NCI-H1105 treated with DMSO at 0.1 percent for 48 hours (cell line): Measurements from ENCODE around the gene KCNJ4.

Experiments used
- DNase-seq: peaks from one replicate; lab custom pipeline; 2025; lab: John Stamatoyannopoulos, UW

Gene KCNJ4

DNA sequence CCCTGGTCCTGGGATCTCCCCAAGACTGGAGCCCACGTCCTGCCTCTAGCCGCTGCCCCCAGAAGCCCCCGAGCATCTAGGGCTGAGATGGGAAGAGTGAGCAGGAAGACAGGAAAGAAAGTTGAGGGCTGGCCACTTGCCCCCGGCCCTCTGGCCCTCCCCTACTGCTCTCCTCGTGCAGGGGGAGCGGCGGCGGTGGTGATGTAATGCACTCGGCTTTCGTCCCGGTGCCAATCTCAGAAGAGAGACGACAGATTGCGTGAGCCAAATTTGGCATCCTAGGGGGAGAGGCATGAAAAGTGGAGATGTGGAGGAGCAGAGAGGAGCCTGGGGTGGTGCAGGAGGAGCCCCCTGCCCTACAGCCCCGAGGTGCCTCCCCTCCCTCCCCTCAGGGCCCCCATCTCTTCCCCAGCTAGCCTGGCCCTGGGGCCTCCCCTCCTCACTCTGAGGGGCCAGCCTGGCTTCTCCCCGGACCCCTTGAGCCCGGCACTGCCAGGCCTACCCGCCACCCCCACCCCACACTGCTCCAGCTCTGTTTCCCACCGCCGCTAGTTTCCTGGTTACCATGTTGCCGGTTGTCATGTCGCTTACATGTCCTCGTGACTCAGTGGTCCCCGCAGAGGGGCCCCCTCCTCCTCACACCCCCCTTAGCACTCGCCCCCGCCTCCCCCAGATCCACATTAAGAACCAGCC lies 2.5 kb downstream of the KCNJ4 start:
- DNase-seq = no peak

DNA sequence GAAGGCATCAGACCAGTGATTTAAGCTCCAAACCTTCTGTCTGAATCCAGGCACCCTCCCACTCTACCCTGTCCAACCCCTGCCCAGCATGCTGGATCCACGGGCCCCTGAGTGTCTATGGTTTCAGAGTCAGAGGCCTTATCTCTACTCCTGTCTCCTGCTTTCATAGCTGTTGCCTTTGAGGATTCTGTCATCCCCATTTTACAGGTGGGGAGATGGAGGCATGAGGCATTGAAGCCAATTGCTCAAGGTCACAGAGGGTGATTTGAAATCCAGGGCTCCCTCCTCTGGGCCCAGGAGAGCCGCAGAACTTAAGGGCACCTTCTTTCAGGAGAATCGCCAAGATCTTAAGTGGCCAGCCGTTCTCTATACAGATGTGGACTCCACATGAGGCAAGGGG lies 3.1 kb downstream of the KCNJ4 start:
- no peak for DNase-seq

- no peak for DNase-seq
Observed at GRCh38 chr22:38451404-38451803, 3.6 kb downstream of the KCNJ4 start.

- no peak for DNase-seq
Observed at GRCh38 chr22:38450234-38450797, 4.7 kb downstream of the KCNJ4 start.

GRCh38 chr22:38449776-38450175 lies 5.2 kb downstream of the KCNJ4 start:
- DNase-seq = no peak

- no peak for DNase-seq
Observed at GRCh38 chr22:38448945-38449745, 5.9 kb downstream of the KCNJ4 start.

- DNase-seq = no peak
Observed at GRCh38 chr22:38446018-38446601, 8.9 kb downstream of the KCNJ4 start.

GRCh38 chr22:38444783-38445182 lies 10.2 kb downstream of the KCNJ4 start:
- no peak for DNase-seq

- DNase-seq = no peak
Observed at GRCh38 chr22:38443628-38444521, 11.1 kb downstream of the KCNJ4 start.

DNA sequence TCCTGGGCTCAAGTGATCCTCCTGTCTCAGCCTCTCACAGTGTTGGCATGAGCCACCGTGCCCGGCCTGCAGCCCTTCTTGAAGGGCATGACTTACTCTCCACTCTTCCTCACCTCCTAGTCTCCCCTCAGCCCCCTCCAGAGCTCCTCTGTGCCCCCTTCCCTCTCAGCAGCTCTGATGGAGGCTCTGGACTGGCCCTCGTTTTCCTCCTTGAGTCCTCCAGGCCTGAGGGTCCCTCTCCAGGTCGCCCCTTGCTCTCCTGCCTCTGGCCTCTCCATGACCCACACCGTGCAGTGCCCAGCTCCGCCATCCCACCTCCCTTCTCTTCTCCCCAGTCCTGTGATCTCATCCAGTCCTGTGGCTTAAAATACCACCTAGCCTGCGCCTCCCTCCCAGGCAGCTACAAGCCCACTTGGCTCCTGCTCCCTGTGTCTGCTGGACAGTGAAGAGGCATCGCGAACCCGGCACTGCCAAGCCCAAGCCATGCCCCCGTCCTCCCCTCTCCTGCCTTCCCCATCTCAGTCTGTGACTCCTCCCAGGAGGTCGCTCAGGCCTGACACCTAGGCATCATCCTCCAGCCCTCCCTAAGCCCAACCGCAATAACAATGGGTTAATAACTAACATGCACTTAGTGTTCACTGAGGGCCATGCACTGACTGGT lies 11.9 kb downstream of the KCNJ4 start:
- DNase-seq = no peak

GRCh38 chr22:38441620-38442287 lies 13.2 kb downstream of the KCNJ4 start:
- DNase-seq = no peak

DNA sequence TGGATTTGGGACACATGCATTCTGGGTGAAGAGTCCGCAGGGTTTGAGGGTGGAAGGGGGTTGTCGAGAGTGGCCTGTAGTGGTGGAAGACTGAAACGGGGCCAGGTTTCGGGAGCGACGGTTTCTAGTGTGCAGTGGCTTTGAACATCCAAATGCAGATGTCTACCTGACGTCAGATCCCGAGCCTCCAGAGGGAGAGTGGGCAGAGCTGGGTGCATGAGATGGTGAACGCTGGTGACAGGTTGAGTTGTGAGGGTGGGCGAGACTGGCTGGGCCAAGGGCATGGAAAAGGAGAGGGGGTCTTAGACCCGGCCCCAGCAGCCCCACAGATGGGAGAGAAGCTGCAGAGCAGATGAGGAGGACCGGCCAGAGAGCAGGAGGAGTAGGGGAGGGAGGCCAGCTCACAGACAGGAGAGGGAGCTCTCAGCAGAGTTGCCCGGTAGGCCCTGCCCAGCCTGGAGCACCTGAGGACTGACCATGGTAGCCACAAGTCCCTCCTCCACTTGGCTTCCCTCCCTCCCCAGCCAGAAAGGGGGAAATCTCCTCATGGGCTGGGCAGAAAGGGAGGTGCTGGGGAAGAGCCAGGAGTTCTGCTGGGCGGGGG lies 14.2 kb downstream of the KCNJ4 start:
- no peak for DNase-seq

DNA sequence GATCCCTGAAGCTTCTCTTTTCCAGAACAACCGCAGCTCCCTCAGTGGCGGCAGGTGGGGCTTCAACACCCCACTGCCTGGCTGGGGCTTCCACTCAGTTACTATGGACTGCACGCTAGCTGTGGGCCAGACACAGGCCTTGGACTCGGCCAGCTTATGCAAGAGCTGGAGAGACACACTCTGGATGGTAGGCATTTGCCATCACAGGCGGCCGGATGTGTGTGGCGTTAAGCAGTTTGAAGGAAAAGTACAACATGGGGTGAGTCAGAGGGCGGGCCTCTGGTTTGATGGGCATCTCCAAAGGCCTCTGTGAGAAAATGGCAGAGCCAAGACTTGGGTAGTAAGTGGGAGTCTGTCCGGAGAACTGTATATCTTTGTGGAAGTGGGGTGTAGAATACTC lies 17.6 kb downstream of the KCNJ4 start:
- no peak for DNase-seq

DNA sequence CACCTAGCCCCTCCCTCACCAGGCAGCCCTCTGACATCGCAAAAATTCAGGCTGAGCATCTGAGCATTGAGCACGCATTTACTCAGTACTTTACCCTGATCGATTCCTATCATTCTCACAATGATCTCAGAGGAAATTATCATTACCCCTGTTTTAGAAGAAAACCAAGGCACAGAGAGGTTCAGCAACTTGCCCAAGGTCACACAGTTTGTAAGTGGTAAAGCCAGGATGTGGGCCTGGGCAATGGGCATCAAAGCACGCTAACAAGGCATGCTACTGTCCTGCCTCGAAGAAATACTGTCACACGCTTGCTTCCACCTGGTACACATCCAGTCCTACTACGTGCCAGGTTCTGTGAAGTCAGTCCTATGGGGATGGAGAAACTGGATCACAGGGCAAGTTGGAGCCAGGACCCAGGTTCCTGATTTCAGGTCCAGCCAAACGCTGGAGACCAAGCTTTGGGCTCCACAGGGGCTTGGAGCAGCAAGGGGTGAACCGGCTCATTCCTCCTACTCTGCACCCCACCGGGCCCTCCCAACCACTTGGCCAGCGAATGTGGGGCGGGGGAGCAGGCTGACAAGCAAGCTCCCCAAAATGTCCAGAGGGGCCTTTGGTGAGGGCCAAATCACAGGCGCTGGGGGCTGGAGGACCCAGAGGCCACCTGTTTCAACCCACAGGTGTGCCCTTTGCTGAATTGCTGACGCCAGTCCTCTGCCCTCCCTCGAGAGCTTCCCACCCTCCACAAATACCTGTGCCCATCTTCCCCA lies 18.2 kb downstream of the KCNJ4 start:
- no peak for DNase-seq

DNA sequence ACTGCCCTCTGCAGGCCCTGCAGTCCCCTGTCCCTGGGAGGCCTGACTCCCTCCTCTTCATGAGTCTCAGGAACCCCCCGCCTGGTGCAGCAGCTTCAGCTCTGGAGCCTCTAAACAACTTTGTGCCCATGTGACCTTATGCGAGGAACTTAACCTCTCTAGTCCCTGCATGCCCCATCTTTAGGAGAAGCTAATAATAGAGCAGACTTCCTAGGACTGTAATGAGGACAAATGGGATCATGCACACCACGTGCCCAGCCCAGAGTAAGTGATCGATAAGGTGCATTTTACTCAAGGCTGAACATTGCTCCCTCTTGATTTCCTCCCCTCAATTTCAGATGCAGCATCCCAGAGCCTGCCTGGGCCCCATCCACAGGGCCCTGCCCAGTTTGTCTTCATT lies 19.0 kb downstream of the KCNJ4 start:
- DNase-seq = no peak

GRCh38 chr22:38435010-38435409 lies 20.0 kb downstream of the KCNJ4 start:
- DNase-seq = no peak

GRCh38 chr22:38433871-38434270 lies 21.1 kb downstream of the KCNJ4 start:
- no peak for DNase-seq

GRCh38 chr22:38432264-38432663 lies 22.7 kb downstream of the KCNJ4 start:
- no peak for DNase-seq

- no peak for DNase-seq
Observed at GRCh38 chr22:38431266-38432010, 23.6 kb downstream of the KCNJ4 start.
